ENCODE data around the gene HSPBP1. TPM values are rescaled to one million over a fixed set of nuclear protein-coding genes. Genes with fewer than 3 reads are reported as not detected.

The HSPBP1 gene
- total and polyA plus RNA-seq, 2 of the 4 experiments (the other 2 are of a cell fraction): 21.0 to 43.2 TPM

- intact Hi-C loops (cut with micrococcal nuclease): no loop called here
- Histone ChIP-seq H3K9ac (ENCODE audit: low read depth, low read length) (no peak overlapping the region), H4K91ac (ENCODE audit: insufficient read depth, low read depth, low read length) (no peak overlapping the region), H4K8ac (ENCODE audit: low read depth in 2 of 2, low read length in 2 of 2) (no peak overlapping the region), H3K14ac (replicated peaks; ENCODE audit: low read depth, low read length) (no peak overlapping the region), H2BK120ac (ENCODE audit: low read depth, low read length) (no peak overlapping the region), H2BK5ac (ENCODE audit: low read depth, low read length, poor library complexity, severe bottlenecking) (no peak overlapping the region), H3K56ac (ENCODE audit: extremely low read depth, insufficient read depth, low read length) (no peak overlapping the region), H3K36me3 (ENCODE audit: control insufficient read depth, insufficient read depth, low read length) (no peaks in the 10 kb centered on the region), H3K27me3 (ENCODE audit: control insufficient read depth, insufficient read depth, low read length) (peaks cover 18% of the 10 kb centered on the region), H4K20me1 (ENCODE audit: insufficient read depth, low read length) (no peaks in the 10 kb centered on the region), H4K5ac (ENCODE audit: low read depth, low read length) (no peak overlapping the region), H3K9me3 (ENCODE audit: control insufficient read depth, insufficient read depth, low read length) (no peaks in the 10 kb centered on the region), H3K4me3 (ENCODE audit: insufficient read depth, low read depth, low read length) (no peak overlapping the region), H2BK20ac (ENCODE audit: low read depth, low read length) (no peak overlapping the region), H3K27ac (ENCODE audit: insufficient read depth, low read length) (no peak overlapping the region), H3K23ac (ENCODE audit: low read depth, low read length) (no peak overlapping the region), H2BK15ac (ENCODE audit: low read depth, low read length) (no peak overlapping the region), H2AK5ac (ENCODE audit: low read depth, low read length) (no peak overlapping the region), H3K9me1 (ENCODE audit: insufficient read depth, low read length) (no peaks in the 10 kb centered on the region), H2AK9ac (replicated peaks; ENCODE audit: low read depth, low read length, poor library complexity) (no peak overlapping the region), H3K4me2 (ENCODE audit: low read depth, low read length) (no peak overlapping the region), H3K18ac (ENCODE audit: low read depth, low read length) (no peak overlapping the region), H3K4me1 (ENCODE audit: control insufficient read depth, insufficient read depth, low read length) (no peaks in the 10 kb centered on the region; the same call in 1 of the 2 replicates), H3K79me1 (ENCODE audit: low read depth in 1 of 2, low read length in 2 of 2) (no peaks in the 10 kb centered on the region), H2AFZ (replicated peaks; ENCODE audit: low read length, poor library complexity) (no peak overlapping the region), H3K4ac (ENCODE audit: low read depth, low read length) (no peak overlapping the region)
- TF ChIP-seq MXI1 (IDR thresholded peaks at IDR 0.05; ENCODE audit: borderline replicate concordance, low read depth, low read length) (no peak), CEBPB (IDR thresholded peaks at IDR 0.05; ENCODE audit: low read depth, low read length) (no peak), USF2 (IDR thresholded peaks at IDR 0.05; ENCODE audit: low read depth, low read length) (no peak), RAD21 (IDR thresholded peaks at IDR 0.05; ENCODE audit: low read length) (no peak), CHD1 (IDR thresholded peaks at IDR 0.05; ENCODE audit: low read depth, low read length) (no peak), SMC3 (IDR thresholded peaks at IDR 0.05; ENCODE audit: low read depth, low read length) (no peak)
- no TSS peak for BruUV-seq (replicated peaks)
- in situ Hi-C loops (cut with MboI; ENCODE audit: low sequenced_read_pairs): no loop called here
- CTCF ChIA-PET: no interaction called here
- dilution Hi-C loops (cut with HindIII; ENCODE audit: low sequenced_read_pairs, unreplicated experiment): no loop called here
- DNase-seq: no peak
- POLR2A ChIA-PET (ENCODE audit: unreplicated experiment): interaction anchor here (0.6 to 0.7 kb wide), 2 partner anchors 18 to 81 kb away, joined by 3 to 4 read pairs; no protein-coding TSS in a partner anchor
- no peak for ATAC-seq (ENCODE audit: low read depth)
- no CpG with 5 or more reads among the region's 9 CpGs for WGBS, 2 experiments (ENCODE audit: extremely low coverage in 2 of 2, insufficient read length in 1 of 2)
Measured at GRCh38 chr19:55321466-55322137, 41.7 kb upstream of the HSPBP1 start.
